Psoas muscle (tissue), 8 donors: ENCODE measurements around the gene PUM1. TPM values are rescaled to one million over a fixed set of nuclear protein-coding genes. Genes with fewer than 3 reads are reported as not detected.

Experiments used
- ATAC-seq, 4 donors: fragments of 200-7000 bp; cut with Tn5 transposase; one replicate each; pipeline ENCODE4 v1.9.1; 2020; ENCODE audit warnings: moderate library complexity in 3 of 4, mild to moderate bottlenecking in 2 of 4
- DNase-seq, 2 donors: peaks; one replicate each; pipeline ENCODE4 v3.0.0-alpha.2; 2020
- H3K27ac ChIP-seq: fragments of 200-600 bp; one replicate; pipeline ENCODE4 v1.8.0; 2022
- H3K27me3 ChIP-seq, 3 donors: fragments of 200-600 bp in 1 of 3; one replicate each; pipeline versions ENCODE4 v1.6.1 to v1.8.0; 2013 to 2022; ENCODE audit warnings: low read length in 2 of 3, mild to moderate bottlenecking in 2 of 3, moderate library complexity in 1 of 3; ENCODE audit not compliant: insufficient read depth in 3 of 3
- H3K36me3 ChIP-seq, 2 donors: fragments of 200-600 bp in 1 of 2; one replicate each; pipeline versions ENCODE4 v1.6.1 to v1.8.0; 2013 to 2022; ENCODE audit warnings: low read depth in 1 of 2, mild to moderate bottlenecking in 1 of 2, moderate library complexity in 1 of 2; ENCODE audit not compliant: insufficient read depth in 1 of 2
- H3K4me1 ChIP-seq: fragments of 200-600 bp; one replicate; pipeline ENCODE4 v1.8.0; 2022
- H3K4me3 ChIP-seq: fragments of 200-600 bp; one replicate; pipeline ENCODE4 v1.8.0; 2022; ENCODE audit warnings: mild to moderate bottlenecking
- H3K9me3 ChIP-seq: fragments of 200-600 bp; one replicate; pipeline ENCODE4 v1.8.0; 2022
- WGBS, 3 donors: extraction: QIAGEN DNeasy Blood & Tissue Kit; methylation state at CpG; one replicate each; pipeline versions ENCODE4 v1.1.6 to v1.1.7; 2013; 5-methylcytosine and 5-hydroxymethylcytosine counted together
- intact Hi-C, 2 donors: fragments of 100-400 bp; cut with DNase I; formaldehyde crosslinking; loops; one replicate each; pipeline versions ENCODE4 v1.11.0 to v1.14.2; 2022
- polyA plus RNA-seq, 3 donors: library from polyadenylated mRNA; stranded (reverse); fragments of 200-250 nt; gene quantifications; one replicate each; pipeline ENCODE4 v1.2.3, GENCODE V29; 2013
- total RNA-seq, 4 donors: library from RNA; stranded (reverse); fragmentation: NEBNext Ultra II Directional in 2 of 4; extraction: Animal tissue kit (Norgen Biotek cat#: 25700) in 2 of 4; gene quantifications; one replicate each; pipeline versions ENCODE4 v1.2.1 to v1.2.4, GENCODE V29; 2021 to 2023
- TF ChIP-seq, protein P1 (sequence below): fragments of 200-600 bp; IDR thresholded peaks from one replicate; pipeline ENCODE4 v1.8.0; 2022; ENCODE audit warnings: antibody characterized with exemption
- donor health status: healthy with polysubstance abuse.
- donor health status: DM: no; HTN: no; CAD: no; lungs with moderate emphysema.
- donor health status: Bipolar disorder and iron deficiency.
- donor health status: healthy.
- donor health status: DM: yes; HTN: yes; CAD: no.
- donor health status: DM: no; HTN: no; CAD: no.
- donor health status: DM: no; HTN: no; CAD: no.
- donor health status: DM: yes; HTN: yes; CAD: no.

PUM1 gene
- total and polyA plus RNA-seq, 7 donors, result 16.8 to 93.4 (median 80.0) TPM

DNA sequence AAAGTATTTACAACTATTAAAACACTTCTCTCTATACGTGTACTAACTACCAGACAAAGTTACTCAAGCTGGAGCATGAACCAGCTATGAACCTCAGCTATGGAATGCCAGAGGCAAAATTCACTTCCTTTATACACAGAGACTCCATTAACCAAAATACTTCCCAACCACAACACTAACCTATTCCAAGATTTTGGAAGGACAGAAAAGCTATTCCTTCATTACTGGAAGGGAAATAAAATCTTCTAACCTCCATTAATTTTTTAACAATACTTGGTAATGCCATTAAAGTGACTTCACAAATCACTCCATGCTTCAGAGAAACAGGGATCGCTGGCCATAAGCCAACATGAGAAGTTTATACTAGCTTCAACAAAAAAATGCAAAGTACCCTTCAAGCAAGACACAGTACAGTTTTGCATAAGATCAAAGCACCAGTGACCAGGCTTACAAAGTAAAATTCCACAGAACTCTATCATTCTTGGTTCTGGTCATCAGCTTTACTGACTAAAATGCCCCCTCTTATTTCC is 58.0 kb downstream of the PUM1 start:
- no peak overlapping the region for H3K4me3 ChIP-seq
- no peak for DNase-seq
- H3K36me3 ChIP-seq, result peaks cover 0 to 32% of the 10 kb centered on the region in 2 donors
- ATAC-seq, result no peak
- TF ChIP-seq, protein P1, sequence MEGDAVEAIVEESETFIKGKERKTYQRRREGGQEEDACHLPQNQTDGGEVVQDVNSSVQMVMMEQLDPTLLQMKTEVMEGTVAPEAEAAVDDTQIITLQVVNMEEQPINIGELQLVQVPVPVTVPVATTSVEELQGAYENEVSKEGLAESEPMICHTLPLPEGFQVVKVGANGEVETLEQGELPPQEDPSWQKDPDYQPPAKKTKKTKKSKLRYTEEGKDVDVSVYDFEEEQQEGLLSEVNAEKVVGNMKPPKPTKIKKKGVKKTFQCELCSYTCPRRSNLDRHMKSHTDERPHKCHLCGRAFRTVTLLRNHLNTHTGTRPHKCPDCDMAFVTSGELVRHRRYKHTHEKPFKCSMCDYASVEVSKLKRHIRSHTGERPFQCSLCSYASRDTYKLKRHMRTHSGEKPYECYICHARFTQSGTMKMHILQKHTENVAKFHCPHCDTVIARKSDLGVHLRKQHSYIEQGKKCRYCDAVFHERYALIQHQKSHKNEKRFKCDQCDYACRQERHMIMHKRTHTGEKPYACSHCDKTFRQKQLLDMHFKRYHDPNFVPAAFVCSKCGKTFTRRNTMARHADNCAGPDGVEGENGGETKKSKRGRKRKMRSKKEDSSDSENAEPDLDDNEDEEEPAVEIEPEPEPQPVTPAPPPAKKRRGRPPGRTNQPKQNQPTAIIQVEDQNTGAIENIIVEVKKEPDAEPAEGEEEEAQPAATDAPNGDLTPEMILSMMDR, result no peak
- intact Hi-C loops, result no loop called here
- no peaks in the 10 kb centered on the region for H3K27me3 ChIP-seq
- WGBS, 3 donors, result 57 to 71% (median 65%) methylated on average over 2 of the region's 2 CpGs
- no peaks in the 10 kb centered on the region for H3K9me3 ChIP-seq
- H3K4me1 ChIP-seq, result peaks cover 74% of the 10 kb centered on the region
- peak overlapping the region; percentile 26 for H3K27ac ChIP-seq

DNA sequence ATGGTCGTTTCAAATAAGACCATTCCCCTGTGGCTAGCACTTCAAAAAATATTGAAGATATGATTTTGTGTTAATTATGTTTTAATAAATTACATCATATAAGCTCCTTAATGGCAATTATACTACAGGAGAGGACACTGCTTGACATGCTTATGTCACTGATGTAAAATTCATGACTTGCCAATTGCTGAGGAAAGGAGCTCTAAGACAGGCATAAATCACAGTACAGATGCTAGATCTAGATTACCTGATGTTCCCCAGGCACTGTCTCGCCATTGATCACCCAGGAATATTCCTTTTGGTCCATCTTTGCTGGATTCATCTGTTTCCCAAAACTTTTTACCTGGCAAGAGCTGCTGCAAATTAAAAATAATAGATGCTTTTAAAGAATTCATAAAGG is 58.8 kb downstream of the PUM1 start:
- H3K9me3 ChIP-seq, result no peaks in the 10 kb centered on the region
- H3K27ac ChIP-seq, result peak overlapping the region; percentile 26
- peaks cover 69% of the 10 kb centered on the region for H3K4me1 ChIP-seq

DNA sequence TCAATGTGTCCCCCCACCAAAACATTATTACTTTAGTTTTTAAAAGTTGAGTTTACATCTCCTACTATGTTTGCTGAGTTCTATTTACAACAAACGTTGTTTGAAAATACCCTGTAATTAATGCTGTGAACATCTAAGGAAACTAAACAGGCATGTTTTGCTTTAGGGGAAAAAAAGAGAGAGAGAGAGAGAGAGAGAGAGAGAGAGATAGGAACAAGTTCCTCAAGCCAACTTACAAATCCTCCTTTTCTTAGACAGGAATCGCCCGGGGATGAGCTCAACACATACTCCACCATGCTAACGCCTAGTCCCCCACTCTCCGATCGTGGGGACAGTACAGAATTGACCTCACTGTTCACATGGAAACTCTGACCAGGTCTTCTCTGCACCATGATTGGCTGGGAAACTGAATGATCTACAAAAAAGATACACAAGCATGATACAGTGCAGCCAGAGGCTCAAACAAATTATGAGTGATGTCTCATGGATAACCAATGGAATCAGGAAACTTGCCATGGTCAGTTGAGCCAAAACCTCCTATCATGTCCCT is 59.8 kb downstream of the PUM1 start:
- DNase-seq (no peak), ATAC-seq (peak in 3 of 4 donors; percentile 31 to 43 (median 41))
- peaks cover 0 to 32% of the 10 kb centered on the region in 2 donors for H3K36me3 ChIP-seq

More for the DNA sequence above, 58.8 kb downstream of the PUM1 start:
- DNase-seq (no peak), ATAC-seq (no peak)
- peaks cover 0 to 32% of the 10 kb centered on the region in 2 donors for H3K36me3 ChIP-seq
- TF ChIP-seq, protein P1, result no peak
- no peaks in the 10 kb centered on the region for H3K27me3 ChIP-seq
- no peak overlapping the region for H3K4me3 ChIP-seq
- intact Hi-C loops, result no loop called here
- WGBS, 3 donors, result 36 to 67% (median 38%) methylated on average over 2 of the region's 2 CpGs

DNA sequence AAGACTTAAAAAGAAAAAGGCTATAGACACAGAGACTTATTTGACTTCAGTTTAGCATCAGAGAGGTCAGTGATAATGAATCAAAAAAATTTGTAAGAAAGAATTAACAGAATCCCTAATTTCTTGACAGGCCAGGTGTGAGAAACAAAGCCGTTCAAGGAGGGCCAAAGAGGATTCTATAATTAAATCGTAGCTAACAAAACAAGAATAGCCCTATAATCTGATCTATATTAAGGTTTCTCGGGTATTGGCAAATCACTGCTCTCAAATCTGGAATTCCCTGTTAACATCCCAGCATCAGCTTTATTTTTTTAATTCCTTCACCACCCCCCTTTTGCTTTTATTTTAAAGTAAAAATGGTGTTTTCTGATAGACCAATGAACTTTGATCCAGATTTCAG is 60.3 kb downstream of the PUM1 start:
- Histone ChIP-seq H3K36me3 (peaks cover 0 to 32% of the 10 kb centered on the region in 2 donors), H3K4me3 (no peak overlapping the region), H3K27ac (peak overlapping the region; percentile 36), H3K27me3 (no peaks in the 10 kb centered on the region), H3K4me1 (peaks cover 56% of the 10 kb centered on the region), H3K9me3 (no peaks in the 10 kb centered on the region)
- DNase-seq (no peak), ATAC-seq (peak in 3 of 4 donors; percentile 48 to 70 (median 56))
- WGBS, 3 donors, result 25 to 36% (median 33%) methylated on average over 3 of the region's 3 CpGs
- TF ChIP-seq, protein P1, result no peak
- intact Hi-C loops, result no loop called here

More for the DNA sequence above, 59.8 kb downstream of the PUM1 start:
- intact Hi-C loops, result no loop called here
- no peaks in the 10 kb centered on the region for H3K9me3 ChIP-seq
- WGBS, 3 donors, result 55 to 75% (median 63%) methylated on average over 6 of the region's 6 CpGs
- TF ChIP-seq, protein P1, result no peak
- H3K4me1 ChIP-seq, result peaks cover 61% of the 10 kb centered on the region
- no peak overlapping the region for H3K4me3 ChIP-seq
- no peaks in the 10 kb centered on the region for H3K27me3 ChIP-seq
- peak overlapping the region; percentile 19 for H3K27ac ChIP-seq

DNA sequence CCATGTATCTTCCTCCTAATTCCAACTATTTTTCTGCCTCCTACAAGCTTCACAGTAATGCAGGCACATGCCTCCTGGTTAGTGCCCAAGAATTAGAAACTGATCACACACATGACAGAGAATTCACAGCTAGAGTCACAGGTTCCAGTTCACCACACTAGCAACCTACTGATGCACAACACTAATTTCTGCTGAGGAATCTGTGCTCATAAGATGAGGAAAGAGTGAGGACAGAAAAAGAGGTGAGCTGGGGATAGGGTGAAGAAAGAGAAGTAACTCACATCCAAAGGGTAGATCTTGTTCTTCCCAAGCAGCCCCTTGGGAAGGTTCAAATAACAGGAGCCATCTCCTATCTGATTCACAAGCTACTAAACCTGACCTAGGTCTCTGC is 61.3 kb downstream of the PUM1 start:
- no peak overlapping the region for H3K4me3 ChIP-seq
- ATAC-seq (peak in 3 of 4 donors; percentile 47 to 64 (median 63)), DNase-seq (no peak)
- peaks cover 51% of the 10 kb centered on the region for H3K4me1 ChIP-seq
- H3K27me3 ChIP-seq, result no peaks in the 10 kb centered on the region
- H3K27ac ChIP-seq, result peak overlapping the region; percentile 36
- TF ChIP-seq, protein P1, result no peak
- H3K36me3 ChIP-seq, result peaks cover 2 to 32% of the 10 kb centered on the region in 2 donors
- H3K9me3 ChIP-seq, result no peaks in the 10 kb centered on the region
- intact Hi-C loops, result no loop called here
